ENCODE results near the gene SLFN12L. TPM values are rescaled to one million over a fixed set of nuclear protein-coding genes. Genes with fewer than 3 reads are reported as not detected.
"Not testable (repeated sequence)": the region's sequence is repeated elsewhere in the genome, so short reads cannot be mapped to it uniquely, and the experiment has no call there.

SLFN12L gene
- total RNA-seq, 4 donors from 2014 or later: 0.10 to 0.31 (median 0.15) TPM; not detected in 1

- no peak overlapping the region for H3K4me3 ChIP-seq
- H3K27ac ChIP-seq: no peak overlapping the region
- DNase-seq (no peak), ATAC-seq (no peak)
- no peaks in the 10 kb centered on the region for H3K4me1 ChIP-seq
- H3K27me3 ChIP-seq: peaks cover 0 to 10% (median 0%) of the 10 kb centered on the region in 3 donors
- no peaks in the 10 kb centered on the region for H3K9me3 ChIP-seq
- intact Hi-C loops (cut with DNase I; ENCODE audit: low total_unique reads) (no loop called here), in situ Hi-C loops (cut with MboI; ENCODE audit: low sequenced_read_pairs in 4 of 4) (no loop called here)
- no peak for TF ChIP-seq CTCF (IDR thresholded peaks at IDR 0.05 in 4 of 5, conservative IDR thresholded peaks at IDR 0.05 in 1 of 5)
- H3K36me3 ChIP-seq: no peaks in the 10 kb centered on the region
Observed at GRCh38 chr17:35468475-35468874, 69.0 kb downstream of the SLFN12L start.

GRCh38 chr17:35467824-35468223 lies 69.7 kb downstream of the SLFN12L start:
- intact Hi-C loops (cut with DNase I; ENCODE audit: low total_unique reads): no loop called here
- in situ Hi-C loops (cut with MboI; ENCODE audit: low sequenced_read_pairs in 4 of 4): no loop called here

GRCh38 chr17:35460354-35460851 lies 77.1 kb downstream of the SLFN12L start:
- ATAC-seq: no peak
- no peaks in the 10 kb centered on the region for H3K9me3 ChIP-seq
- H3K4me1 ChIP-seq: no peaks in the 10 kb centered on the region
- H3K27me3 ChIP-seq: peaks cover 0 to 38% (median 25%) of the 10 kb centered on the region in 3 donors
- no peak overlapping the region for H3K27ac ChIP-seq
- H3K4me3 ChIP-seq: peak overlapping the region; percentile 32 to 50 (median 42)
- intact Hi-C loops (cut with DNase I; ENCODE audit: low total_unique reads): no loop called here
- DNase-seq: peak in 1 of 2 donors; percentile 15
- in situ Hi-C loops (cut with MboI; ENCODE audit: low sequenced_read_pairs in 4 of 4): no loop called here
- no peaks in the 10 kb centered on the region for H3K36me3 ChIP-seq
- TF ChIP-seq POLR2A (IDR thresholded peaks at IDR 0.05): no peak
- no peak for TF ChIP-seq CTCF (IDR thresholded peaks at IDR 0.05 in 4 of 5, conservative IDR thresholded peaks at IDR 0.05 in 1 of 5)

More at GRCh38 chr17:35467824-35468223, 69.7 kb downstream of the SLFN12L start:
- H3K4me1 ChIP-seq: no peaks in the 10 kb centered on the region
- H3K9me3 ChIP-seq: no peaks in the 10 kb centered on the region
- H3K36me3 ChIP-seq: no peaks in the 10 kb centered on the region
- no peak overlapping the region for H3K4me3 ChIP-seq
- H3K27me3 ChIP-seq: peaks cover 0 to 15% (median 3%) of the 10 kb centered on the region in 3 donors
- TF ChIP-seq POLR2A (IDR thresholded peaks at IDR 0.05) (no peak), CTCF (IDR thresholded peaks at IDR 0.05 in 4 of 5, conservative IDR thresholded peaks at IDR 0.05 in 1 of 5) (no peak)
- H3K27ac ChIP-seq: no peak overlapping the region
- DNase-seq (no peak), ATAC-seq (no peak)

DNA sequence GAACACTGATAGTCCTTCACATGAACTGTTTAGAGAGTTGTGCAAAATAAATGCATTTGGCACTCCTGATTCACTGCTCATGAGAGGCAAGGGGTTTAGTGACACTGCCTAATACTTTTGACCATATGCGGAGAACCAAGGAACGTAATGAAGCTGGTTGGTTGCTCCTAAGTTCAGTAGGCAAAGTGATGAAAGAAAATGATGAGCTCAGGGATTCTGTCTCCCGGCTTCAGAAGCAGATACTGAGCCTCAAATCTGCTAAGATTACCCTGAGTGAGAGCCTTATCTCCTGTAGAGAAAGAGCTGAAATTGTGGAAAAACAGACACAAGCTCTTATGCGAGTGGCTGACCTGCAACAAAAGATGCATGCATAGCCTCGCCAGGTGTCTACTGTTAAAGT lies 83.4 kb downstream of the SLFN12L start:
- peaks cover 9 to 28% (median 16%) of the 10 kb centered on the region in 3 donors for H3K27me3 ChIP-seq
- in situ Hi-C loops (cut with MboI; ENCODE audit: low sequenced_read_pairs in 4 of 4); intact Hi-C loops (cut with DNase I; ENCODE audit: low total_unique reads): not testable (repeated sequence)

DNA sequence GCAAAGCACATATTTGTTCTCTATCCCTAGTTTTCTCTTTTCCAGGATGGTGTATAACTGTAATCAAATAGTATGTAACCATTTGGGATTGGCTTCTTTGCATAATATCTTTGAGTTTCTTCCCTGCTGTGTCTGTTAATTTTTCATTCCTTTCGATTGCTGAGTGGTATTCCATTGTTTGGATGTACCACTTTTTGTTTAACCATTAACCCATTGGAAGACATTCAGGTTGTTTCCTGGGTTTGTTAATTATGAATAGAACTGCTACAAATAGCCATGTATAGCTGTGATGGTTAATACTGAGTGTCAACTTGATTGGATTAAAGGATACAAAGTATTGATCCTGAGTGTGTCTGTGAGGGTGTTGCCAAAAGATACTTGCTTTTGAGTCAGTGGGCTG lies 84.3 kb downstream of the SLFN12L start:
- Histone ChIP-seq H3K27me3 (peaks cover 18 to 37% (median 24%) of the 10 kb centered on the region in 3 donors), H3K9me3 (no peaks in the 10 kb centered on the region), H3K27ac (no peak overlapping the region), H3K4me3 (no peak overlapping the region), H3K36me3 (no peaks in the 10 kb centered on the region), H3K4me1 (peaks cover 0 to 5% of the 10 kb centered on the region in 2 donors)
- intact Hi-C loops (cut with DNase I; ENCODE audit: low total_unique reads): no loop called here
- in situ Hi-C loops (cut with MboI; ENCODE audit: low sequenced_read_pairs in 4 of 4): no loop called here
- no peak for ATAC-seq
- no peak for DNase-seq
- no peak for TF ChIP-seq CTCF (IDR thresholded peaks at IDR 0.05 in 4 of 5, conservative IDR thresholded peaks at IDR 0.05 in 1 of 5)
- no peak for TF ChIP-seq POLR2A (IDR thresholded peaks at IDR 0.05)

More for the DNA sequence above, 83.4 kb downstream of the SLFN12L start:
- H3K4me1 ChIP-seq, DNase-seq, ATAC-seq, H3K9me3 ChIP-seq, H3K4me3 ChIP-seq, H3K27ac ChIP-seq, H3K36me3 ChIP-seq: not testable (repeated sequence)
